NCI-H2227 (cell line): ENCODE measurements around the gene MAP2K3.
"Not testable (repeated sequence)": the region's sequence is repeated elsewhere in the genome, so short reads cannot be mapped to it uniquely, and the experiment has no call there.

Source experiments
- DNase-seq: peaks from one replicate; lab custom pipeline; 2025; ENCODE audit not compliant: unreplicated experiment; lab: John Stamatoyannopoulos, UW

Gene MAP2K3

DNA sequence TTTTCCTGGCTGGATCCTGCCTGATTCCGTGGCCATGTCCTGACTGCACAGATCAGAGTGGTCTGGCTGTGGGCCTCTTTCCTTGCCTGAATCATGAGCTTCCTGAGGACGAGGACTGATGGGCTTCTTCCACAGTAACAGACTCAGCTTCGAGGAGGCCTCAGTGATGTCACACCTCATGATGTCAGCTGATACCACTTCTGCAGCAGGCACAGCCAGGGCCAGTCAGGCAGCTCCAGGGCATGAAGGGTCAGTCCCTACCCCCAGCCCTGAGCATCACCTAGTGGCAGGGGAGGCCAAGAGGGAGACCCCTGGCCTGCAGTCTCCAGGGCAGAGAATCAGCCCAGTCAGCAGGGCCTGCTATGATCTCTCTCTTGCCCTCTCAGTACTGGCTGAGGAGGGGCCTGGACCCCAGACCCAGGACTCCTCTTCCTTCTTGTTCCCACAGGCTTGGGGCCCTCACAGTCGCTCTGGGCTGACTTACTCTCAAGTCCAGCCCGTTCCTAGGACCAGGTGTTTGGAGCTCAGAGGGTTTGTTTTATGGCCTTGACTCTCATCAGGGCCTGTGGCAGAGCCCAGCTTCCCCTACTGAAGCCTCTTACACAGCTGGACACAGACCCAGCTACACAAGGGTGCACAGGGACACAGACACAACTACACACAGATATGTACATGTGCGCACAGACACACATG lies 65.0 kb downstream of the MAP2K3 start:
- DNase-seq = not testable (repeated sequence)

DNA sequence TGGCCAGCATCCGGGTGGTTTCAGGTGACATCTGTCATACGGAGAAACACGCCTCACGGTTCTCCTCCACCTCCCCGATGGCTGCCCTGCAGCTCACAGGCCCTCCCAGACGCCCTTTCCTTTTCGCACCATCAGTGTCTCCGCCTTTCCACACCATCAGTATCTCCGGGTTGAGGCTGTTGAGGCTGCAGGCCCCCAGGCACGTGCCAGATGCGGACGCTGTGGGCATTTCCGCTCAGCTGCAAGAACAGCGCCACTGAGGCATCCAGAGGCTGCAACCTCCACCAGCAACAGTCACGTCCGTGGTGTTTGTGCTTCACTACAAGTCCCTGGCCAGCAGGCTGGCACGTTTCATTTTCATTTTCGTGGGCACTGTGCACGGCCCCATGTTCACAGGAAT lies 66.0 kb downstream of the MAP2K3 start:
- not testable (repeated sequence) for DNase-seq

DNA sequence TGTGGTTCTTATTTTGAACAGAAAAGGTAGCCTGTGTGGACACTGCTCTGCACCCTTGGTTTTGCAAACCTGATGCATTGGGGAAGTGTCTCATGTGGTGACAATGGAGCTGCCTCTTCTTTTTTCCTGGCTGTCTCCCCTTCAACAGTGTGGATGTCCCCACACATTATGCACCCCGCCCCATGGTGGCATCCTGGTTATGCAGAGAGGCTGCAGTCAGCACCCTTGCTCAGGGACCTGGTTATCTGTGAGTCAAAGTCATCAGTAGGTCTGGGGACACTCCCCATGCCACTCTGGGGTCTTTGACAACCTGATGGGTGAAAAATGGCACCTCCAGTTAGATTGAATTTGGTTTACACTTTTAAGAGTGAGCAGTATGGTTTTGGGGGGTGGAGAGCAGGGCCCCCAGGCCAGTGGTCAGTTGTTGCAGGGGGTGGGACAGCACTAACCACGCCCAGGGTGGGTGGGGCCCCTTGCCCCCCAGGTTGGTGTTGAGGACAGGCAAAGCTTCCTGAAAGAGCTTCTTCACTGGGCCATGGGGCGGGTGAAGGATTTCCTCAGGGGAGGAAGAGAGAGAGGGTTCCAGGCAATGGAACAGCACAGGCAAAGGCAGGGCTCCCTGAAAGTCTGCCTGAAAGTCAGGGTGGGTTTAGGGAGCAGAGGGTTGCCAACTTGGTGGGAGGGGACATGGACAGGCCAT lies 67.0 kb downstream of the MAP2K3 start:
- no peak for DNase-seq

DNA sequence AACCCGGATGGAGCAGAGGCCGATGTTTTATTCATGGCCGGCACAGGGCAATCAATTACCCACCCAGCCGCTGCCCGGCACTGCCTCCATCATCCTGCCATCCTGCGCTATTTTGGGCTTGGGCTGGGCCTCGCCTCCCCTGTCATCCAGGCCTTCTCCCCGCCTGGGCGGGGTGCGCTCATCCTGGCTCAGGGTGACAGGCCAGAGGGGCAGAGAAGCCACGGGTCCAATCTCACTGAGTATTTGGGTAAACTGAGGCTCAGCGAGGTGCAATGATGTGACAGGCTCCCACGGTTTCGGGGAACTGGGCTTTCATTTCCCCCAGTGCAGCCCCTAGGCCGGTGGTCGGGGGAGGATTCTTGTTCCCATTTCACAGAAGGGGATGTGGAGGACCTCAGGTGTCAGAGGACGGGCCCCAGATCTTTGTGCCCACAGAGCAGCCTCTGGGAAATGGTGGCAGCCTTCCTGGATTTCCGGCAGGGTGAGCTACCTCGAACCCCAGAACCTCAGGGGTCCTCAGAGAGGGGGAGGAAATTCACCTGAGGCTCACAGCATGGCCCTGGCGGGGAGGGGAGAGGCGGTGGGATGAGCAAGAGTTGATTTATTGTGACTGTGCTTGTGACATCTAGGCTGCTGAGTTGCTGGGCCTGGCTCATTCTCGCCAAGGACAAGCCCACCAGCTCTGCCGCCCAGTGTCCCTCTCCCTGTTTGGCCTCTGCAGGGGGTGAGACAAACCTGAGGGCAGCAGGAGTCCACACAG lies 67.9 kb downstream of the MAP2K3 start:
- DNase-seq = no peak

DNA sequence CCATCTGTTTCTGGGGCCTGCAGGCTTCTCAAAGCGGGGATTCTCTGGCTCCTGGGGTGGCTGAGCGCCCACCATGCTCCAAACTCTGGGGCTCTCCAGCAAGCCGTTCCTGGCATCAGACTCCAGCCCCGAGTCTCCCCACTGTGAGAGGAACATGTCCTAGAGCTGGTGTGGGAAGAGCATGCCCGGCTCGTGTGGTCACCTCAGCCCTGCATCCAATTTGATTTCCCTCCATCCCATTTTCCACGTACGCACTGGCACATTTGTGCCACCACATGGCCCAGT lies 68.4 kb downstream of the MAP2K3 start:
- no peak for DNase-seq

DNA sequence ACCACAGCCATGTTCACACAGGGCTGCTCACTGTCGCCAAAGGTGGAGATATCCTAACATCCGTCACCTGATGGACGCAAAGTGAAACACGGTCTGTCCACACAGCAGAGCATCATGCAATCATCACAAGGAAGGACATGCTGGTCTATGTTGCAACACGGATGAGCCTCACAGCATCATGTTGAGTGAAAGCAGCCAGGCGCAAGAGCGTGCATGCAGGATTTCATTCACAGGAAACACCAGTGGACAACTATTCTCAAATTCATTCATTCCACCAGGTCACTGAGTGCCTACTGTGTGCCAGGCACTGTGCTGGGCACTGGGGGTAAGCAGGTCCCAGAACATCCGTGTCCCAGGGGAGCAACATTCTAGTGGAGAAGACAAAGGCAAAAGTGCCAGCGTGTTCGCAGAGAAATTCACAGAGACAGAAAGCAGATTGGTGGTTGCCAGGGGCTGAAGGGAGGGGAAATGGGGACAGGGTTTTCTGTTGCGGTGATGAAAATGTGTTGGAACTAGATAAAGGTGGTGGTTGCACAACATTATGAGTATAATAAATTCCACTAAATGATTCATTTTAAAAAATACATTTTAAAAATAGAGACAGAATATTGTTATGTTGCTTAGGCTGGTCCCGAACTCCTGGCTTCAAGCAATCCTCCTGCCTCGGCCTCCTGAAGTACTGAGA lies 69.0 kb downstream of the MAP2K3 start:
- DNase-seq = no peak

DNA sequence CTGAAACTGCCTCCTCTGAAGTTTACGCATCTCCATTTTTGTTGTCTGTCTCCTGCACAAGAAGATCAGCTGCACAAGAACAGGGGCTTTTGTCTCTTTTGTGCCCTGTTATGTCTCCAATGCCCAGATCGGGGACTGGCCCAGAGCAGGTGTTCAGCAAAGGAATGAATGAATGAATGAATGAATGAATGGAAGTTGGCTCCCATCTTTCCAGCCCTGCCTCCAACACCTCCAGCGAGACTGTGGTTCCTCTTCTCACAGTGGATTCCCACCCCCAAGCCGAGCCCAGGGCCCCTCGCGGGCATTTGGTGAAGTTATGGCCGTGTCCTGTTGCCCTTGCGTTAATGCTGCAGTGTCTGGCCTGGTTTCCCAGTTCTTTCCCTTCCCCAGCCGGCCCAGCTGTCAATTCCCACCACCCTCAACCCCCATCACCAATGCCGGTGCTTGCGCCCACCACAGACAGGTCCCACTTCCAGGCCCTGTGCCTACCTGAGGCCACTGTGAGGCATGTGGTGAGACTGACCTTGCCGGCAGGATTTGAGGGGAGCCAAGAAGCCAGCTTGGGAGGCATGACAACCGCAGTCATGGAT lies 70.4 kb downstream of the MAP2K3 start:
- no peak for DNase-seq

DNA sequence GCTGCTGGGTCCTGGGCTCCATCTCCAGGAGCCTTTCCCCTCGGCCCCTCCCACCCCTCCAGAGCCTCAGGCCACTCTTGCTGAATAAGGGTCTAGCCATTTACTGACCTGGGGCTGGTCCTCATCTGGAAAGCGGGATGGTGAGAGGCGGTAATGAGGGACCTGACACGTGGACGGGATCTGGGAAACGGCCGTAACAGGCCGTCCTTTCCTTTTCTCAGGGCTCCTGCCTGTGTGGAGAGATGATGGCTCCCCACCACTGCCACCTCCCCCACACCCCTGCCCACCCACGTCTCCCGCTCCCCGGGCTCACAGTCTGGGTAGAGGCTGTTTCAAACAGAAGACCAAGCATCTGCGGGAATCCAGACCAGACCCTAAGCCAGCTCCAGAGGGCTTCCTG lies 71.1 kb downstream of the MAP2K3 start:
- DNase-seq = no peak

DNA sequence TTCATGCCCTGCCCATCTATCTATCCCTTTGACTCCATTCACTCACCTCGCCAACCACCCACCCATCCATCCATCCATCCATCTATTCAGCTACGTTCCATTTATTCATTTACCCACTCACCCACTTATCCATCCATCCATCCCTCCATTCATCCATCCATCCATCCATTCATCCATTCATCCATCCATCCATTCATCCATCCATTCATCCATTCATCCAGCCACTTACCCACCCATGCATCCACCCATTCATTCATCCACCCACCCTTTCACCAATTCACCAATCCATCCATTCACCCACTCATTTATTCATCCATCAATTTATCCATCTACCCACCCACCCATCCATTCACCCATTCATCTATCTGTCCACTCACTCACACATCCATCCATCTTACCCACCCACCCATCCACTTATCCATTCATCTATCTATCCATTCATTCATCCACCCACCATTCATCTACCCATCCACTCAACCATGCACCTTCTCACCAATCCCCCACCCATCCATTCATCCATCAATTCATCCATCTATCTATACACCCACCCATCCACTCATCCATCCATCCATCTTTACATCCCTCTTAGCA lies 72.1 kb downstream of the MAP2K3 start:
- no peak for DNase-seq

DNA sequence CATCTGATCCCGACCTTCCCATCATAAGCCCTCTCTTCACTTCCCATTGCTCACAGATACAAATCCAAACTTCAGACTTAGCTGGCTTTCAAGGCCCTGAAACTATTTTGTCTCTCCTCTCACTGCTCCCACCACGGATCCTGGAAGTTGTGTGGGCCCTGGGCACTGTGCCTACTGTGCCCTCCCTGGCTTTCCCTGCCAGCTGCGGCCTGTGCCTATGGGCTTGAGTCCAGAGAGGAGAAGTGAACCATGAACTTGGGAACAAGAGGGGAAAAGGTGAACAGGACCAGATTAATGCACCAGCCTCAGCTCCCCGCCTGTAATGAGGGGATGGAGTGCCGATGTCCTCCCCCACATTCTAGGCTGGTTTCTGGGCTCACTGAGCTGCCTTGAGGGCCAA lies 72.8 kb downstream of the MAP2K3 start:
- DNase-seq = no peak

DNA sequence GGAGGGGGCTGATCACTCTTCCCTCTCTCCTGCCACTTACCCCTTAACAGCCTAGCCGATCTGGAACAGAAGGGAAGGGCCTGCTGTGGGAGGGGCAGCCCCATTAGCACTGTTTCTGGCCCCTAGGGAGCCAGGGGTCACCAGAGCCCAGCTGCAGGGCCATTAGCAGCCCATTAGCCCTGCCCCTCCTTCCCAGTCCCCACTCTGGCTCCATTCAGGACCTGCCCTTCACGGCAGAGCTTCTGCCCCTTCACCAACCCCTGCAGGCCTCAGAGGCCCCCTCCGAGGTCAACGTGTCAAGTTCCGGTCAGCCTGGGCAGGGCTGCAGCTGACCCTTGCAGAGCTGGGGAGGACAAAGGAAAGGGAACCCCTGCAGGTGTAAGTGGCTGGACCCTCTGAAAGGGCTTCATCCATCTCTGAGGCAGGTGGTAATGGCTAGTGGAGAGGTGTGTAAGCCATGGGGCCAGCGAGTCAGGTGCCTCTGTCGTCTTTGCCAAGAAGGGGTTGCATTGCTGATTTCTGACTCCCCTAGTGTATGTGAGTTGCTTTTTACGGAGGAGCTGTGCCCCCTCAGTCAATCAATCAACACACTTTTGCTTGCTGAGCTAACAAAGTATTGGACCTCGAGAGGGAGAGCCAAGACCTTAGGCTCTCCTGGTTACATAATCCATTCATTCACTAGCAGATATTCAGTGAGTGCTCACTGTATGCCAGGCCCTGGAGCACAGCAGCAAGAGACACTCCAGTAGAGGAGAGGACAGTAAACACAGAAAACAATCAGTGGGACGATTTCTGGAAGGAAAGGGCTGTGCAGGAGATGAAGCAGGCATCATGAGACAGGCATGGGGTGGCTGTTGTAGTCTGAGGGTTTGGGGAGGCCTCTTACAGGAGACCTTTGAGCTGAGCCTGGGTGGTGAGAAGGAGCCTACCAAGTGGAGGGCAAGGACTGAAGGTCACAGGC lies 73.5 kb downstream of the MAP2K3 start:
- no peak for DNase-seq

DNA sequence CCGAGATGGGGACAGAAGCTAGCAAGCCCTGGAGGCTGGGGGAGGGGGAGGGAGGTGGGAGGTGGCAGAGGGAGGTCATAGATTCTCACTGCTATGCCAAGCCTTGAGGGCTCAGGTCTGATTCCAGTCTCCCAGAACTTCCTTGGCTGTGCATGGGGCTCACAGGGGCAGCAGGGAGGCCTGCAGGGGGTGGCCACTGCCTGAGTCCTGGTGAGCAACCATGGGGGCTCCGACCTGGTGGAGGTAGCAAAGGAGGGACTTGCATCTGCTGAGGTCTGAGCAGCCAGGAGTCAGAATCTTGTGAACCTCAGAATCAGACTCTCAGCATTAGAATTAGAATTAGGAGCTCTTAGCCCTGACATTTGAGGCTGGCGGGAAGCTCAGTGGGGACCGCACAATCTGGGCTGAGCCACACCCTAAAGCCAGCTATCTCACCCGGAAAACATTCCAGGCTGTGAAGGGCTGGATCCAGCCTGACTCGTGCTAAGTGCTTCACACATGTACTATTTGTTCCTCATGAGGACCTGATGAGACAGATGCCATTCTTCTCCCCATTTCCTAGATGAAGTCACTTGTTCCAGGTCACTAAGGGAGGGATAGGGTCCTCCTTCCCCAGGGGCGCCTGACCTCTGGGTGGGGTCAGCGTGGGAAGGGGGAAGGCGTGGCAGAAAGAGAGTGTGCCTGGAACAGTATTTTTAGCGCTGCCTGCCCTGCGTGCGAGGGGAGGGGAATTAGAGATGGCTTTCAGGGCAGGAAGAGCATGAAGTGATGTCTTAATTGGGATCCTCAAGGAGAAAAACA lies 74.4 kb downstream of the MAP2K3 start:
- no peak for DNase-seq

DNA sequence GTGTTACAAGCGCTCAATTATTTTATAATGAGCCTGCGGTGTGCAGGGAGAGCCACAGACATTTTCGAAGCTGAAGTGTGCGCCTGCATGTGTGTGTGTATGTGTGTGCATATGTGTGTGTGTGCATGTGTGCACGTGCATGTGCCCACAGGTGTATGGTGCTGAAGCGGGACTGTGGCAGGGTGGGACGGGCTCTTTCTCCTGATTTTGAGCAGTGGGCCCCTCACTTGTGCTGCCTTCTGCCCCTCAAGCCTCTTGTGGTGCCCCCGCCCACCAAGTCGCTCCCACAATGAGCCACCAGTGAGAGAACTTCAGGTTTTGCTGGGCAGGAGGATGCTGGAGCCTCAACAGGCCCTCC lies 75.0 kb downstream of the MAP2K3 start:
- peak; percentile 33 for DNase-seq

DNA sequence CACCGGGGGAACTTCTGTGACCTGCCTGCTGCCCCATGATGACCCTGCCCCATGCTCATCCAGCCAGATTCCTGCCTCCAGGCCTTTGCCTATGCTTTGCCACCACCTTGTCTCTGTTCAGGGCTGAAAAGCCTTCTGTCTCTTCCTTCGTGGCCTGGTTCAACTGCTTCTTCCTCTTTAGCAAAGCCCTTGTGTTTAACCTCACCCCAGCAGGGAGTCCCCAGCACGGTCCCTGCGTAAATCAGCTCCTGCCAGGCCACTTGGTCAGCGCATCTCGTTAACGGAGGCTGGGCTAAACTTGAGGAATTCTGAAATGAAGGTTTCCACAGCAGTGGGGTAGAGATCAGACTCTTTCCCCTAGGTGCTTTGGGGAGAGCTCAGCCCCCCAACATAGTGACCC lies 75.5 kb downstream of the MAP2K3 start:
- no peak for DNase-seq

DNA sequence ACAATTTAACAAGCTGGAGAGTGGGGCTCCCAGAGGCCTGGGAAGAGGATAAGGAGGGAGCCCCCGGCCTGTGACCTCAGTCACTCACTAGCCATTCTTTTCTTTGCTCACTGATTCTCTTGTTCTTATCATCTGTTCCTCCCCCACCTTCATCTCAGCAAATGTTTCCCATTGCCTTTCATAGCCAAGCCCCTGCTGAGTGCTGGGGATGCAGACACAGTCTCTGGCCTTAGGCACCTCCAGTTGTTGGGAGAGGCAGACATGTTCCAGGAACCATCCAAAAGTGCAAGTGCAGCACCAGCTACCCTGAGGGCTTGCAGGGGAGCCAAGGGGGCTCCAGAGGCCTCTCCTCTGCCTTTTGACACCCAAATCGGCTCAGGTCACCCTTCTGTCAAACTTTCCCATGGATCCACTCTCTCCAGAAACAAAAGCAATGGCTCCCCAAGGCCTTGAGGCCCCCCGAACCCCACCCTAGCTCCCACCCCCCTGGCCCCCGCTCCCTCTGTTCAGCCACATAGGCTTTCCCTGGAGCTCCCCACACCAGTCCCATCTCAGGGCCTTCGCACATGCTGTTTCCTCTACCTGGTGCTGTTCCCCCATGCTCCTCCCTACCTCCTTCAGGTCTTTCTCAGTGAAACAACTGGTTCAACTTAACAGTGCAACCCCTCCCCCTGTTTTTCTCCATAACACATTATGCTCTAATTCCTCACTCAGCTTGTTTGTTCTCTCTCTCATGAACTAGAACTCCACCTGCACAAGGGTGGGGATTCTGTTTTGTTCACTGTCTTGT lies 76.7 kb downstream of the MAP2K3 start:
- no peak for DNase-seq

DNA sequence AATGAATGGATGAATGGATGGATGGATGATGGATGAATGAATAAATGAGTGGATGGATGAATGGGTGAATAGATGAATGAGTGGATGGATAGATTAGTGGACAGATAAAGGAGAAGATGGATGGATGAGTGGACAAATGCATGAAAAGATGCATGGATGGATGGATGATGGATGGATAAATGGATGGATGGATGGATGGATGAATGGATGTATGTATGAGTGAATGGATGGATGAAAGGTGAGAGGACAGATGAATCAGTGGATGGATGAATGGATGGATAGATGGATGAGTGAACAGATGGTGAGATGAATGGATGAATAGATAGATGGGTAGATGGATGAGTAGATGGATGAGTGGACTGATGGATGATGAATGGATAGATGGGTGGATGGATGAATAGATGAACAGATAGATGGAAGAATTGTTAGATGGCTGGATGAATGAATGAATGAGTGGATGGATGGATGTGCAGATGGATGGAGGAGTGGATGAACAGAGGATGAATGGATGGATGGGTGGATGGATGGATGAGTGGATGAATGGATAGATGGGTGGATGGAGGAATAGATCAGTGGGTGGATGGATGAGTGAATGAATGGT lies 77.9 kb downstream of the MAP2K3 start:
- DNase-seq = no peak

DNA sequence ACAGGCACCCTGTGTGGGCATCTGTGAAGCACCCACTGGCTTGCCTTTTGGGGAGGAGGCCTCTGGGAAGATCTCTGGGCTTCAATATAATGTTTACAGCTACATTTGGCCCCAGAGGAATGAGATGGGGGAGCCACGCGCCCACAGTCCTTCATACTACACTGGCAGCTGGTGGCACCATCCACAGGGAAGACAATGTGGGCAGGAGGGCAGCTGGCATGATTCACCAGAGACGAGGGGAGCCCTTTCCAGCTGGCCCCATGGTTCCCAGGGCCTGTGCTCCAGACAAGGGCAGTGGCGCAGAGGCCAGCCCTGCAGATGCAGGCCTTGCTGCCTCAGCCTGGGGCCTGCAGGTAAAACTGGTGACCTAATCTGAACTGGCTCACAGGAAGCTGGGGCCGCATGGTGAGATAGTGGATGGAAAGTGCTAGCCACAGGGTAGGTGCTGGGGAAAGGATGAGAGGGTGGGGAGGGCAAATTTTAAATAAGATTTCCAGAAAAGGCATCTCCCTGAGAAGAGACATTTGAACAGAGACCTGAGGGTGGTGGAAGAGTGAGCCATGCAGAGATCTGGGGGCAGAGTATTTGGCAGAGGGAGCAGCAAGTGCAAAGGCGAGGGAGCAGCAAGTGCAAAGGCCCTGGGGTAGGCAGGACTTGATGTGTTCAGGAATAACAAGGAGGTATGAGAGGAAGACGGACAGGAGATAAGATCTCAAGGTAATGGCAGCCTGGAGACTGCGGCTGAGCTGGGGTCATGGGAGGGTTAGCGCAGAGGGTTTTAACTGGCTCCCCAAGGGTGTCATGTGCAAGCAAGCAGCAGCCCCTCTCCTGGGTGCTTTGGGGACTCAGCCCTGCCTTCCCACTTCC lies 79.5 kb downstream of the MAP2K3 start:
- DNase-seq = no peak
